Vagina (tissue), 2 donors: ENCODE measurements around the gene GSG1.

Experiments
- CTCF ChIP-seq, 3 experiments: fragments of 450-650 bp in 2 of 3; fragments of 200-600 bp in 1 of 3; sonication (generic) in 1 of 3; IDR thresholded peaks; one replicate each; pipeline ENCODE4 v1.5.1; 2017 to 2019; ENCODE audit warnings: antibody characterized with exemption in 3 of 3, mild to moderate bottlenecking in 2 of 3, moderate library complexity in 2 of 3
- POLR2A ChIP-seq, 2 donors: fragments of 450-650 bp; IDR thresholded peaks; one replicate each; pipeline ENCODE4 v1.6.1; 2017; ENCODE audit warnings: antibody characterized with exemption in 2 of 2, mild to moderate bottlenecking in 2 of 2, moderate library complexity in 2 of 2

DNA sequence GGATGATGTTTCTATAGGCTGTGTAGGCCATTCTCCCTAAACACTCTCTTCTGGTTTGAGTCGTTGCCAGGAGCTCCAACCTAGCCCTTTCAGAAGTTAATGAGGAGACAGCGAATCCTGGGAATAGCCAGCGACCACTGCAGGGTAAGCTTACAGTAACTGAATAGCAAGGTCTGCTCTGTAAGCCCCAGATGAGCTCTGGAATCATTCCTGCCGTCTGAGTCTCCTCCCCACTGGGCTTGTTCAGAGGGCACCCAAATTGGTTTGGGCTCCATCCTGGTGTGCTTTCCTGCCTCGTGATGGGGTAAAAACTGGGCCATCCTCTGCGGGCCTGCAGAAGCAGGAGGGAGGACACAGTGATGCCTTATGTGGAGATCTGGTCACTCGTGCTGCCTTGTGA, 49.7 kb upstream of the GSG1 start:
- no peak for TF ChIP-seq CTCF (IDR thresholded peaks at IDR 0.05)
- TF ChIP-seq POLR2A (IDR thresholded peaks at IDR 0.05): no peak
